GM12891 (cell line): ENCODE measurements around the gene KCNK15.

Source experiments
- DNase-seq: peaks from one replicate; pipeline ENCODE4 v3.0.0; 2011; ENCODE audit warnings: low spot score; ENCODE audit not compliant: insufficient read length
- FAIRE-seq: peaks from 2 replicates; lab custom pipeline; 2011; peaks lifted over from hg19 to GRCh38; lab: Jason Lieb, UNC
- PAX5 ChIP-seq: IDR thresholded peaks from 2 replicates; pipeline ENCODE4 v1.6.1; 2011; ENCODE audit warnings: low read length, moderate library complexity, mild to moderate bottlenecking; ENCODE audit not compliant: insufficient read depth, severe bottlenecking
- POLR2A ChIP-seq: IDR thresholded peaks from 2 replicates; pipeline ENCODE4 v1.6.1; 2011; ENCODE audit warnings: low read depth, low read length, control low read depth
- POLR2AphosphoS5 ChIP-seq: IDR thresholded peaks from 2 replicates; pipeline ENCODE4 v1.6.1; 2011; ENCODE audit warnings: low read depth, low read length, control low read depth
- POU2F2 ChIP-seq: IDR thresholded peaks from 2 replicates; pipeline ENCODE4 v1.6.1; 2011; ENCODE audit warnings: low read depth, mild to moderate bottlenecking, control low read depth, low read length, moderate library complexity
- SPI1 ChIP-seq: IDR thresholded peaks from 2 replicates; pipeline ENCODE4 v1.6.1; 2011; ENCODE audit warnings: low read depth, low read length, control low read depth
- TAF1 ChIP-seq: IDR thresholded peaks from 2 replicates; pipeline ENCODE4 v1.6.1; 2011; ENCODE audit warnings: low read depth, low read length, control low read depth

KCNK15 gene

DNA sequence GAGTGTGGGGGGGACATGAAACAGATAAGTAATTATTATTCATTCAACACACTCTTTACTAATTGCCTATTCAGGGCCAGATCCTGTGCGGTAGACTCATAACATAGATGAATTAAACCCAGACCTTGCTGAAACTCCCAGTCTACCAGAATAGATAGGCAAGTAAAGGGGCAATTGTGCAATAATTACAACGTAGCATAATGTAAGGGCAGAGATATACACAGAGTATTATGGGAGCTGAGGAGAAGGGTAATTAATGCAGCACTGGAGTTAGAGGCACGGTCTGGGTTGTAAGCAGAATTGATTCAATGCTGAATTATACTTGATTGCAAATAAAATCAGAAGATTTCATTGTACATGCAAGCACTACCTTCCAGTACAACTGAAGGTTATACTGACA lies 35.5 kb downstream of the KCNK15 start:
- DNase-seq (no peak), FAIRE-seq (no peak)
- TF ChIP-seq TAF1: no peak

DNA sequence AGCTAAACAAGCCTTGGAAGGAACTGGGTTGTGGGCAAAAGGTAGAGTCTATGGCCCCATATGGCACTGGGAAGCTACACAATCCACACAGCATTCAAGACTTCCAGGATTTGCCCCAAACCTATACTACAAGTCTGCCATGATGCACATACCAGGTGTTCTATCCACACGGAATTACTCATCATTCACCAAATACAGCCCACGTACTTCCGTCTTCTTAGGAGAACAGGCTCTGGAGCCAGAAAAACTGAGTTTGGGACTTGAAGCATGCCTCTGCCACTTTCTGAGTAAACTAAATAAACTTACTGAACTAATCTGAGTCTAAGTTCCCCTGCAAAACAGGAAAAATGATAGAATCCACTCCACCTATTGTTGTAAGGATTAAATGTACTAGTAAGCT lies 36.1 kb downstream of the KCNK15 start:
- TF ChIP-seq POLR2A (no peak), PAX5 (no peak), POU2F2 (no peak), POLR2AphosphoS5 (no peak), SPI1 (no peak), TAF1 (no peak)
- FAIRE-seq (no peak), DNase-seq (no peak)

DNA sequence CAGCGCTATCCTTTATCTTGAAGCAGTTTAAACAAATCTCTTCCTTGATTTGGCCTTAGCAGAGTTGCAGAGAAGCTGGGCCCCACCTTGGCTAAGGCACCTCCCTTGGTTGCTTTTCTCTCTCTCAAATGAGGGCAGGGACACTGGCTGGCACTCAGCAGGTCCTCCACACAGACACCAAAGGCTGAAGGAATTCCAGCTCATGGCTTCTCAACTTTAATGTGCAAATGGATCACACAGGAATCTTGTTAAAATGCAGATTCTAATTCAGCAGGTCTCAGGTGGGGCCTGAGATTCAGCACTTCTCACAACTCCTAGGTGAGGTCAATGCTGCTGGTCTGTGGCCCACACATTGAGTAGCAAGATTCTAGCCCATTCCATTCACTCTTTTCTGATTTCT lies 39.0 kb downstream of the KCNK15 start:
- DNase-seq (no peak), FAIRE-seq (no peak)
- TF ChIP-seq TAF1 (no peak), POLR2AphosphoS5 (no peak), SPI1 (no peak), POLR2A (no peak), PAX5 (no peak), POU2F2 (no peak)

DNA sequence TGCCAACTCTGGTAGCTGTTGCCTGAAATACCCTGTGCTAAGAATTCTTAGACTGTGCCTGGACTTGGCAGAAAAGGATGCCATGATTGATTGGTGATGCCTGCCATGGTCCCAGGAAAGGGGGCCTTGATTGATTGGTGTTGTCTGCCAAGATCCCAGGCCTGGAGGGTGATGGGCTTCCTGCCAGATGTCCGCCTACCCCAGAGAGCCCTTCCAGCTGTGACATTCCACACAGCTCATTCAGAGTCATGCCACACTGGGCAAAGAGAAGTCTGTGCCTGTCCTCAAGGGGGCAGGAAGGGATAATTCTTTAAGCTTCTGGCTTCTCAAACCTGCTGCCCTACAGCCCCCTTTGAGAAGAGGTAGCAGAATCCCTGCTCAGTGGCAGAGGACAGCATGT lies 40.1 kb downstream of the KCNK15 start:
- DNase-seq: no peak
- TF ChIP-seq TAF1 (no peak), POU2F2 (no peak), PAX5 (no peak), POLR2AphosphoS5 (no peak), SPI1 (no peak), POLR2A (no peak)
- FAIRE-seq: no peak

DNA sequence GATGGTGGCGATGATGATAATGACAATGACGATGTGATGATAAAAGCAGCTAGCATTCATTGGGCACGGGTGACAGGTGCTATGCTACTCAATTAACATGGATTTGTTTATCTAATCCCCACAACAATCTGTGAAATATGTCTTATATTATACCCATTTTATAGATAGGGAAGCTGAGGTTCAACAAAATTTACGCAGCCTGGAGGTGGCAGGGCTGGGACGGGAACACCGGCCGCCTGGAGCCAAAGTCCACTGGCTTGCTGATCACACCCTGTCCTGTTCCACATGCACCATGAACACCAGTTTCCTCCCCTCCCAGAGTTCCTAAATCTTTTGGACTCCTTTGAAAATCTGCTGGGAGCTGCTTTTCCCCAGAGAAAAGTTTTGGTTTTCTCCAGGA lies 41.6 kb downstream of the KCNK15 start:
- FAIRE-seq (no peak), DNase-seq (no peak)
- no peak for TF ChIP-seq SPI1
- TF ChIP-seq PAX5: no peak
- no peak for TF ChIP-seq POLR2AphosphoS5
- no peak for TF ChIP-seq TAF1
- TF ChIP-seq POLR2A: no peak
- TF ChIP-seq POU2F2: no peak

DNA sequence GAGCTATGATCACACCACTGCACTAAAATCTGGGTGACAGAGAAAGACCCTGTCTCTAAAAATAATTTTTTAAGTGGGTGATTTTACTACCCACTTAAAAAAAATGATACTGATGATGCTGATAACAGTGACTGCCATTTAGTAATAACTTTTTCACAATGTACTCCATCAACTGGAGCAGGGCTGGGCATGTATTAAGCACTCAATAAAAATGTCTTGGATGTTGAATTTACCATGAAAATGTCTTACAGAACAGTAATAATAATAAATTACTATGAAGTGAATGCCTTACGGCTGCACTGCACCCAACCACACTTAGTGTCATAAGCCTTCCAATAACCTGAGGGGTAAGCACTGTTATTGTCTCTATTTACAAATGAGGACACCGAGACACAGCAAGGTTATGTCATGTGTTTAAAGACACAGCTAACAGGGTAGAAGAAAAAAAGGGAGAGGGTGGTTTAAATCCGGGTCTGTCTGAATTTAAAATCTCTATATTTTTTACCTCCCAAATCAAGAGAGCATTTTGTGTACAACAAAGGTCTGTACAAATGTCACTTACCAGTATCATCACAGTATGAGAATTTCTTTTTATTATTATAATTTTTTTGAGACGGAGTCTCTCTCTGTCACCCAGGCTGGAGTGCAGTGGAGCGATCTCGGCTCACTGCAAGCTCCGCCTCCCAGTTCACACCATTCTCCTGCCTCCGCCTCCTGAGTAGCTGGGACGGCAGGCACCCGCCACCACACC lies 43.2 kb downstream of the KCNK15 start:
- DNase-seq: no peak
- FAIRE-seq: no peak
- TF ChIP-seq PAX5 (no peak), SPI1 (no peak), POU2F2 (no peak), POLR2A (no peak), TAF1 (no peak), POLR2AphosphoS5 (no peak)

DNA sequence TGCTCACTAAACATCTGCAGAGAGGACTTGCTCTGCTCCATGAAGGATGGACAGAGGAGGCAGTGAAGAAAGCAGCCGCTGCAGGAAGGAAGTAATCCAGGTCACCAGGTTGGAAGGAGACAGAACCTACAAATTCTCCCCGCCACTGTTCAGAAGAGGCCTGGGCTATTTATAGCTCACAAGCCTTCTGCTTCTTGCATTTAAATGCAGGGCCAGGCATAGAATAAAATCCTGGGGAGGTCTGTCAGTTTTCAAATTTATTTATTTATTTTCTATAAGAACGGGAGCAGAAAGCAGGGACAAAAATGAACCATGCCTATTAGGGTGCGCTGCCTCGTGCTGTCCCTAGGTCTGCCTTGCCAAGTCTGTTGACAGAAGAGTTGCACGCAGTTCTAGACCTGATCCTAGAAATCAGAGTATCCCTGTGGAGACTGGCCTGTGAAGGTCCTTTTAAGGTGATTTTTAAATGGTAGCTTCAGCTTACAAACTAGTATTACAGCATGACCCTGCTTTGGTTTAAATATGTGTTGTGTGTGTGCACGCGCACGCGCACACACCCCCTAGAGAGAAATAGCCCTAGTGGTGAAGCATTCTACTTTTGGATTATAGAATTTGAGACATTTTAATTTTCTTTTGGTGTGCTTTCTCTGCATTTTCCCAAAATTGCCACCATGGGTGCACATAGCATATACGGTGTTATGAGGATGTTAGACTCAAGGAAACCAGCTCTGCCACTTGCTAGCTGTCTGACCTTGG lies 45.2 kb downstream of the KCNK15 start:
- no peak for DNase-seq
- no peak for TF ChIP-seq SPI1
- TF ChIP-seq POU2F2: no peak
- TF ChIP-seq POLR2A: no peak
- TF ChIP-seq POLR2AphosphoS5: no peak
- FAIRE-seq: no peak

DNA sequence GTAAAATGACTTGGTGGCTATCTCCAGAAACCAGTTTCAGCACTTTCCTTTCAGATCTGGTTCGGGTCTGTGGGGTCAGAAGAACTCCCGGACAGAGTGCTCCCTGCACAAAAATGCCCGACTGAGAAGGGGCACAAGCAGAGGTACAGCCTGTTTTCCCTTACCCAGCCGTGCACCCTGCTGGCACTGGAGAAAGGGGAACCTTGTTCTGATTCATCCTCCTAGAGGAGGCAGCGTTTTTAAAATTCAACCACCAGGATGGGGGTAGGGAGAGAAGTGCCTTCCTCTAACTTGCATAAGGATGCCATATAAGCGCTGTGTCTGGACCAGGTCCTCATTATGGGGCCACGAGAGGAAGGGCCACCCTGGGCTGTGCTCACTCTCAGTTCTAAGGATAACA lies 47.1 kb downstream of the KCNK15 start:
- no peak for DNase-seq
- FAIRE-seq: no peak
- TF ChIP-seq POU2F2 (no peak), SPI1 (no peak), POLR2A (no peak), POLR2AphosphoS5 (no peak), TAF1 (no peak), PAX5 (no peak)

DNA sequence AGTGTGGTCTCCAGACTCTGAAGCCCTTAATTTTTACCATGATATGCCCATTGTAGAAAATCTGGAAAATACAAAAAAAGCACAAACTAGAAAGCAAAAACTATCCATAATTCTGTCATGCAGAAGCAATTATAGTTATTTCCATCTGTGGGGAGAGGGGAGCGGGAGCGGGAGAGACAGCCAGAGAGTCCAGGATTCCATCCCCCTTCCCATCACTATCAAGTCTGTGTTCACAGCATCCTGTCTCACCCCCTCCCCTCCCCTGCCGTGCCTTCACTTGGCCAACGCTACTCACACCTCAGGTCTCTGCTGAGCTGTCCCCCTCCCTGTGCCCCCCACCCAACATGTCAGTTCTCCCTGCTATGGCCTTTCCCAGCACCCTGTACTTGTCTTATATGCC lies 50.2 kb downstream of the KCNK15 start:
- no peak for DNase-seq
- FAIRE-seq: no peak
- TF ChIP-seq TAF1 (no peak), POLR2AphosphoS5 (no peak), POU2F2 (no peak), POLR2A (no peak)

DNA sequence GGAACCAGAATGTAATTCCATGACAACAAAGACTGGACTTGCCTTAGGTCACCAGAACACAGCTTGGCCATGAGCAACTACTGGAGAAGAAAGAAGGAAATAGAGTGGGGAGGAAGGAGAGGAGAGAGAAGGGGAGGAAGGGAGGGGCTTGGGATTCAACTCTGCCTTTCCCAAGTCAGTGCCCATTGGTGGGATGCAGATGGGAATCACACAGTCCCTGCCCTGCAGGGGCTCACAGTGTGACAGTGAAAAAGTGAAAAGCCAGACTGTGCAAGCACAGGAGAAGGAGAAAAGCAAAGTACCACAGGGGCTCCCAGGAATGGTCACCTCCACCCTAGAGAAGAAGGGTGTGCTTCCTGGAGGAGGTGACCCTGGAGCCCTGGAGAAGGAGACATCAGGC lies 50.6 kb downstream of the KCNK15 start:
- FAIRE-seq: no peak
- DNase-seq: no peak
- TF ChIP-seq TAF1 (no peak), POLR2AphosphoS5 (no peak), PAX5 (no peak), POU2F2 (no peak), POLR2A (no peak), SPI1 (no peak)
